GM21786 (cell line): ENCODE results near the gene MIB2.
A peak's percentile ranks its signal among the peaks of the same experiment; 100 is the strongest.

Source experiments
- ATAC-seq: cut with Tn5 transposase; IDR thresholded peaks from one replicate; pipeline ENCODE4 v1.9.1; 2021; ENCODE audit not compliant: unreplicated experiment

MIB2 gene

GRCh38 chr1:1614204-1614953 is 921 bp upstream of the MIB2 start:
- no peak for ATAC-seq

GRCh38 chr1:1614954-1615255 is 395 bp upstream of the MIB2 start:
- no peak for ATAC-seq

GRCh38 chr1:1616045-1616790 is 918 bp downstream of the MIB2 start:
- ATAC-seq, result peak; percentile 15

- no peak for ATAC-seq
Observed at GRCh38 chr1:1616838-1617237, 1.5 kb downstream of the MIB2 start.

GRCh38 chr1:1617516-1617915 is 2.2 kb downstream of the MIB2 start:
- no peak for ATAC-seq

- no peak for ATAC-seq
Observed at GRCh38 chr1:1617925-1618324, 2.6 kb downstream of the MIB2 start.

- no peak for ATAC-seq
Observed at GRCh38 chr1:1618396-1619068, 3.2 kb downstream of the MIB2 start.

- no peak for ATAC-seq
Observed at GRCh38 chr1:1619917-1620361, 4.6 kb downstream of the MIB2 start.

GRCh38 chr1:1620433-1621139 is 5.3 kb downstream of the MIB2 start:
- ATAC-seq, result no peak

GRCh38 chr1:1621173-1622009 is 6.1 kb downstream of the MIB2 start:
- no peak for ATAC-seq

GRCh38 chr1:1622010-1622787 is 6.9 kb downstream of the MIB2 start:
- ATAC-seq, result no peak

- no peak for ATAC-seq
Observed at GRCh38 chr1:1622788-1623094, 7.4 kb downstream of the MIB2 start.

- ATAC-seq, result no peak
Observed at GRCh38 chr1:1623181-1623630, 7.9 kb downstream of the MIB2 start.

GRCh38 chr1:1623631-1624442 is 8.5 kb downstream of the MIB2 start:
- no peak for ATAC-seq

- ATAC-seq, result no peak
Observed at GRCh38 chr1:1624443-1625403, 9.4 kb downstream of the MIB2 start.

- ATAC-seq, result no peak
Observed at GRCh38 chr1:1625404-1625775, 10.1 kb downstream of the MIB2 start.

- ATAC-seq, result no peak
Observed at GRCh38 chr1:1625824-1626206, 10.5 kb downstream of the MIB2 start.
